MM.1S (cell line): ENCODE measurements around the gene IRX1.

Experiments used
- DNase-seq: peaks from one replicate; pipeline ENCODE4 v3.0.0-alpha.2; 2015
- H2AFZ ChIP-seq: fragments of 300-600 bp; sonication (generic); 2 replicates; pipeline ENCODE4 v1.6.0; 2016; ENCODE audit warnings: antibody characterized with exemption, low read length
- H3F3A ChIP-seq: fragments of 300-600 bp; sonication (generic); 2 replicates; pipeline ENCODE4 v1.6.1; 2016; ENCODE audit warnings: mild to moderate bottlenecking, antibody characterized with exemption, low read length, moderate library complexity, mixed read lengths; ENCODE audit not compliant: insufficient read depth
- H3K27ac ChIP-seq: fragments of 300-600 bp; sonication (generic); 2 replicates; pipeline ENCODE4 v1.5.1; 2016; ENCODE audit warnings: mild to moderate bottlenecking, low read length
- H3K27me3 ChIP-seq: fragments of 300-600 bp; sonication (generic); replicated peaks from 2 replicates; pipeline ENCODE4 v1.6.0; 2016; ENCODE audit warnings: low read length; ENCODE audit not compliant: insufficient read depth
- H3K36me3 ChIP-seq: fragments of 300-600 bp; sonication (generic); replicated peaks from 2 replicates; pipeline ENCODE4 v1.6.1; 2016; ENCODE audit warnings: mild to moderate bottlenecking, low read length, mixed read lengths; ENCODE audit not compliant: insufficient read depth
- H3K4me1 ChIP-seq: fragments of 300-600 bp; sonication (generic); 2 replicates; pipeline ENCODE4 v1.6.1; 2016; ENCODE audit warnings: low read length, mixed read lengths
- H3K4me2 ChIP-seq: fragments of 300-600 bp; sonication (generic); 2 replicates; pipeline ENCODE4 v1.6.0; 2016; ENCODE audit warnings: low read depth, low read length
- H3K4me3 ChIP-seq: fragments of 300-600 bp; sonication (generic); 2 replicates; pipeline ENCODE4 v1.5.1; 2016; ENCODE audit warnings: low read length, mixed read lengths
- H3K79me2 ChIP-seq: fragments of 300-600 bp; sonication (generic); 2 replicates; pipeline ENCODE4 v1.6.1; 2016; ENCODE audit warnings: mixed run types, low read length, mixed read lengths
- H3K9ac ChIP-seq: fragments of 300-600 bp; sonication (generic); 2 replicates; pipeline ENCODE4 v1.6.1; 2016; ENCODE audit warnings: low read length, mixed read lengths
- H3K9me2 ChIP-seq: fragments of 300-600 bp; sonication (generic); replicated peaks from 2 replicates; pipeline ENCODE4 v1.6.1; 2016; ENCODE audit warnings: mild to moderate bottlenecking, low read length, mixed read lengths; ENCODE audit not compliant: insufficient read depth
- H3K9me3 ChIP-seq: fragments of 300-600 bp; sonication (generic); replicated peaks from 2 replicates; pipeline ENCODE4 v1.6.1; 2016; ENCODE audit warnings: mild to moderate bottlenecking, low read length, mixed read lengths; ENCODE audit not compliant: insufficient read depth
- H4K20me1 ChIP-seq: fragments of 300-600 bp; sonication (generic); 2 replicates; pipeline ENCODE4 v1.6.1; 2016; ENCODE audit warnings: mild to moderate bottlenecking, low read length, moderate library complexity, mixed read lengths; ENCODE audit not compliant: insufficient read depth
- EZH2 ChIP-seq: fragments of 300-600 bp; sonication (generic); optimal IDR thresholded peaks from 2 replicates; pipeline ENCODE3; 2017; ENCODE audit warnings: low read depth, mild to moderate bottlenecking, antibody characterized with exemption, low read length, mixed read lengths
- EZH2phosphoT487 ChIP-seq: fragments of 300-600 bp; sonication (generic); IDR thresholded peaks from 2 replicates; pipeline ENCODE4 v1.6.1; 2018; ENCODE audit warnings: antibody characterized with exemption, low read length
- TF ChIP-seq, protein P1 (sequence below): fragments of 300-600 bp; sonication (generic); IDR thresholded peaks from 2 replicates; pipeline ENCODE4 v1.5.1; 2016; ENCODE audit warnings: antibody characterized with exemption, low read length, mixed read lengths

The IRX1 gene

DNA sequence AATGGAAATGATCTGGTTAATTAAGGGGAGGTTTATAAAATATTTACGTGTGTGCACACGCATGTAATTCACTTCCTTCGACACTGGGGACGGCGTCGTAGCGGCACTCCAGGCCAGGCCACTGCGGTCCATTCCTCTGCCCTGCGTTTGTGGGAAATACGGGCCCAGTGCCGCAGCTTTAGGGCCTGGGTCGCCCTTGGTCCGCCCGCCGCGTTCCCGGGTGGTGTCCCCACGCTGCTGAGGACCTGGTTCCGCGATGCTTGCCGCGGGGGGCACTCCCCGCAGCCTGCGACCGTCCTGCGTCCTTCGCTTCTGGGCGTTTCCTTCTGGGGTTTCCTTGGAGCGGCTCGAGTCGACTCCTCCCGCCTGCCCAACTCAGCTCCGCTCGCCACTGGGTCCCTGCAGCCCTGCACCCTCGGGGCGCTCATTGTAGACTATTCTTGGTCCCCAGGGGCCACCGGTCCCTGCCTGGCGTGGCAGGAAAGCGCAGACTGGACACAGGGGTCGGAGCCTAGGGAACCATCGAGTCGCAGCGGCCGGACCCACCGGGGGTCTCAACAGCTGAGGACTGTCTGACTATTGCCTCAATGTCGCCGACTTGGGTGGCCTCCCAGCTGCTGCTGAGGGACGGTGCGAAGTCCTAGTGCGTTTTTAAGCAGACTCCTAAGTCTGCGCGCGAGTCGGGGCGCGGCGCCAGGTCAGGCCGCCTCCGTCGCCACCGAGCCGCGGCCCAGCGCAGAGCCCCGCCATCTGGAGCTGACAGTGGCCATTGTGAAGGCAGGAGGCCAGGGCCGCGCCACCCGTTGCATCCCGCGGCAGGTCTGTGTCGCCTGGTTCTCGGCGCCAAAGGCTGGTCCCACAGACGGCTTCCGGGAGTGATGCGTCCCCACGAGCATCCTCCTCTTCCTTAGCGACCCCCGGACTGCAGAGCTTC, 4.4 kb upstream of the IRX1 start:
- DNase-seq: no peak
- no peak overlapping the region for H3K9ac ChIP-seq

GRCh38 chr5:3592298-3592697, 3.3 kb upstream of the IRX1 start:
- H3K9me2 ChIP-seq: no peaks in the 10 kb centered on the region
- no peak overlapping the region for H2AFZ ChIP-seq
- no peak for DNase-seq
- no peaks in the 10 kb centered on the region for H4K20me1 ChIP-seq
- H3K79me2 ChIP-seq: no peaks in the 10 kb centered on the region
- H3K4me2 ChIP-seq: no peak overlapping the region
- H3F3A ChIP-seq: no peaks in the 10 kb centered on the region
- no peak overlapping the region for H3K4me3 ChIP-seq
- no peaks in the 10 kb centered on the region for H3K9me3 ChIP-seq
- H3K27me3 ChIP-seq: no peaks in the 10 kb centered on the region
- H3K27ac ChIP-seq: no peak overlapping the region
- H3K36me3 ChIP-seq: no peaks in the 10 kb centered on the region
- H3K9ac ChIP-seq: no peak overlapping the region
- TF ChIP-seq, protein P1, sequence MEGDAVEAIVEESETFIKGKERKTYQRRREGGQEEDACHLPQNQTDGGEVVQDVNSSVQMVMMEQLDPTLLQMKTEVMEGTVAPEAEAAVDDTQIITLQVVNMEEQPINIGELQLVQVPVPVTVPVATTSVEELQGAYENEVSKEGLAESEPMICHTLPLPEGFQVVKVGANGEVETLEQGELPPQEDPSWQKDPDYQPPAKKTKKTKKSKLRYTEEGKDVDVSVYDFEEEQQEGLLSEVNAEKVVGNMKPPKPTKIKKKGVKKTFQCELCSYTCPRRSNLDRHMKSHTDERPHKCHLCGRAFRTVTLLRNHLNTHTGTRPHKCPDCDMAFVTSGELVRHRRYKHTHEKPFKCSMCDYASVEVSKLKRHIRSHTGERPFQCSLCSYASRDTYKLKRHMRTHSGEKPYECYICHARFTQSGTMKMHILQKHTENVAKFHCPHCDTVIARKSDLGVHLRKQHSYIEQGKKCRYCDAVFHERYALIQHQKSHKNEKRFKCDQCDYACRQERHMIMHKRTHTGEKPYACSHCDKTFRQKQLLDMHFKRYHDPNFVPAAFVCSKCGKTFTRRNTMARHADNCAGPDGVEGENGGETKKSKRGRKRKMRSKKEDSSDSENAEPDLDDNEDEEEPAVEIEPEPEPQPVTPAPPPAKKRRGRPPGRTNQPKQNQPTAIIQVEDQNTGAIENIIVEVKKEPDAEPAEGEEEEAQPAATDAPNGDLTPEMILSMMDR: no peak
- H3K4me1 ChIP-seq: no peaks in the 10 kb centered on the region

More for the DNA sequence above, 4.4 kb upstream of the IRX1 start:
- Histone ChIP-seq H3K4me3 (no peak overlapping the region), H3K9me2 (no peaks in the 10 kb centered on the region), H3K27ac (no peak overlapping the region), H3K9me3 (no peaks in the 10 kb centered on the region), H3K4me2 (no peak overlapping the region), H3K36me3 (no peaks in the 10 kb centered on the region), H3K79me2 (no peaks in the 10 kb centered on the region), H2AFZ (no peak overlapping the region), H3K4me1 (no peaks in the 10 kb centered on the region), H3K27me3 (no peaks in the 10 kb centered on the region), H3F3A (no peaks in the 10 kb centered on the region), H4K20me1 (no peaks in the 10 kb centered on the region)
- TF ChIP-seq EZH2phosphoT487 (no peak), EZH2 (no peak)
- TF ChIP-seq, protein P1: no peak

DNA sequence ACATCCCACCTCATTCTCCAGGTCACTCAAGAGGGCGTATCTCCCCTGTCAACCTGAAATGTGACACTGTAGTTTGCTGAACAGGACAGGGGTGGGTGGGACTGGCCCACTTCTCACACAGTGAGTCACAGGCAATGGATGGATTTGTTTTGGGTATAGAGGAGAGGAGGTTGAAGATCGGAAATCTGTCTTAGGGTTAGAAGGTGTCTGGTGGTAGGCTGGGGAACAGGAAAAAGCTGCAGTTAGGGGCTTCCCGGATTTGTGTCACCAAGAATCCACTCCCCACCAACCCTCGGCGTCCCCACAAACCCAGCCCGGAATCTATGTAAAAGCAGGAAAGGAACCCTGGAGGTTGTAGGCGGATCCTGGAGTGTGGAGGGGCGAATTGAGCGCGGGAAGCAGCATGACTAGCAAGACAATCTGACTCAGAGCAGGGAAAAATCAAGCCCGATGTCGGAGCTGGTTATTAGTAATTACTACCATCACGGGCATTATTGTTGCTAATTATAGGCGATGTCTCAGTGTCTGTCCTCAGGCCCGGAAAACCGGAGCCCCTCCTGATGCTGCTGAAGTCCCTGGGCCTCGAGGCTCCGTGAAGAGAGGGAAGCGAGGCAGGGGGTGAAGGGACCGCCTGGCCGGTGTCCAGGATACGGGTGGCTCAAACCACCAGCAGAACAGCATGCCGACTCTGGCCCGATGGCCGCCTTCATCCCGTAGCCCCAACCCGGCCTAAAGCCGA, 1.7 kb upstream of the IRX1 start:
- Histone ChIP-seq H3K36me3 (no peaks in the 10 kb centered on the region), H3K9me2 (no peaks in the 10 kb centered on the region), H3F3A (no peaks in the 10 kb centered on the region), H3K9me3 (no peaks in the 10 kb centered on the region), H3K4me1 (no peaks in the 10 kb centered on the region), H3K27ac (no peak overlapping the region), H3K27me3 (no peaks in the 10 kb centered on the region), H2AFZ (no peak overlapping the region), H3K79me2 (no peaks in the 10 kb centered on the region), H4K20me1 (no peaks in the 10 kb centered on the region), H3K4me2 (no peak overlapping the region), H3K9ac (no peak overlapping the region), H3K4me3 (no peak overlapping the region)
- TF ChIP-seq, protein P1: no peak
- TF ChIP-seq EZH2 (no peak), EZH2phosphoT487 (no peak)
- DNase-seq: no peak
